Right lobe of liver (tissue), 6 donors: ENCODE measurements around the gene FAM20B. TPM values are rescaled to one million over a fixed set of nuclear protein-coding genes. Genes with fewer than 3 reads are reported as not detected.

ENCODE experiments used
- ATAC-seq, 4 donors: fragments of 200-7000 bp; cut with Tn5 transposase; one replicate each; pipeline ENCODE4 v1.9.1; 2020; ENCODE audit warnings: mild to moderate bottlenecking in 4 of 4, moderate library complexity in 4 of 4
- DNase-seq, 3 donors: peaks; one replicate each; pipeline ENCODE4 v3.0.0-alpha.2; 2020
- H3K27ac ChIP-seq, 3 donors: fragments of 200-600 bp; one replicate each; pipeline ENCODE4 v1.8.0; 2022
- H3K27me3 ChIP-seq, 2 donors: fragments of 200-600 bp; one replicate each; pipeline ENCODE4 v1.8.0; 2022
- H3K36me3 ChIP-seq, 4 donors: fragments of 200-600 bp; sonication (generic) in 1 of 4; one replicate each; pipeline versions ENCODE4 v1.5.1 to v1.8.0; 2017 to 2022; ENCODE audit warnings: control low read depth in 1 of 4
- H3K4me1 ChIP-seq, 4 donors: fragments of 200-600 bp; sonication (generic) in 1 of 4; one replicate each; pipeline versions ENCODE4 v1.5.1 to v1.8.0; 2017 to 2022; ENCODE audit warnings: control low read depth in 1 of 4
- H3K4me3 ChIP-seq, 3 donors: fragments of 200-600 bp; one replicate each; pipeline ENCODE4 v1.8.0; 2022
- H3K9me3 ChIP-seq, 4 donors: fragments of 200-600 bp; sonication (generic) in 1 of 4; one replicate each; pipeline versions ENCODE4 v1.5.1 to v1.8.0; 2017 to 2022; ENCODE audit warnings: control low read depth in 1 of 4
- CTCF ChIP-seq, 4 donors: fragments of 200-600 bp in 3 of 4; fragments of 450-650 bp in 1 of 4; IDR thresholded peaks; one replicate each; pipeline versions ENCODE4 v1.5.1 to v1.8.0; 2016 to 2022; ENCODE audit warnings: antibody characterized with exemption in 4 of 4, mild to moderate bottlenecking in 2 of 4
- POLR2A ChIP-seq: fragments of 450-650 bp; IDR thresholded peaks from one replicate; pipeline ENCODE4 v1.6.1; 2017; ENCODE audit warnings: antibody characterized with exemption, mild to moderate bottlenecking
- WGBS: methylation state at CpG from one replicate; pipeline ENCODE4 v1.1.6; 2018; ENCODE audit warnings: low coverage, low lambda C conversion rate; ENCODE audit not compliant: insufficient coverage; ENCODE audit errors: missing lambda C conversion rate; 5-methylcytosine and 5-hydroxymethylcytosine counted together
- intact Hi-C, 2 donors: fragments of 100-400 bp; cut with DNase I; formaldehyde crosslinking; loops; one replicate each; pipeline versions ENCODE4 v1.11.2 to v1.14.1; 2022
- total RNA-seq, 6 experiments: library from RNA; depleted of rRNA in 2 of 6; stranded (reverse); fragments of >200 nt in 2 of 6; fragmentation: NEBNext Ultra II Directional in 3 of 6; extraction: Animal tissue kit (Norgen Biotek cat#: 25700) in 3 of 6; gene quantifications; one replicate each; pipeline versions ENCODE4 v1.1.0 to v1.2.4, GENCODE V29; 2016 to 2023
- donor health status: DM: no; HTN: yes; CAD: no.
- donor health status: DM: no; HTN: no; CAD: no.
- donor health status: DM: no; HTN: no; CAD: no.
- donor health status: DM: no; HTN: yes; CAD: no.
- donor health status: DM: no; HTN: yes; CAD: no.

FAM20B gene
- total RNA-seq, 6 experiments from 2014 or later = 14.7 to 19.6 (median 17.1) TPM

- Histone ChIP-seq H3K36me3 (peaks cover 0 to 20% (median 6%) of the 10 kb centered on the region in 4 donors), H3K9me3 (no peaks in the 10 kb centered on the region), H3K27me3 (no peaks in the 10 kb centered on the region), H3K4me1 (peaks cover 0 to 58% (median 28%) of the 10 kb centered on the region in 4 donors), H3K4me3 (no peak overlapping the region), H3K27ac (peak overlapping the region in 2 of 3 donors; percentile 51 to 64)
- peak in 2 of 4 donors; percentile 1 to 2 for ATAC-seq
- intact Hi-C loops = no loop called here
- DNase-seq = no peak
- WGBS = 44% methylated on average over 7 of the region's 8 CpGs
- TF ChIP-seq POLR2A (no peak), CTCF (IDR thresholded peaks at IDR 0.05) (no peak)
Measured at GRCh38 chr1:179090522-179090921, 64.8 kb downstream of the FAM20B start.

- peaks cover 0 to 16% (median 6%) of the 10 kb centered on the region in 4 donors for H3K36me3 ChIP-seq
- DNase-seq = no peak
- 68% methylated on average over 3 of the region's 4 CpGs for WGBS
- peaks cover 0 to 59% (median 30%) of the 10 kb centered on the region in 4 donors for H3K4me1 ChIP-seq
- ATAC-seq = no peak
- TF ChIP-seq CTCF (IDR thresholded peaks at IDR 0.05) (no peak), POLR2A (no peak)
- H3K4me3 ChIP-seq = no peak overlapping the region
- intact Hi-C loops = no loop called here
- H3K27me3 ChIP-seq = no peaks in the 10 kb centered on the region
- H3K9me3 ChIP-seq = no peaks in the 10 kb centered on the region
- peak overlapping the region; percentile 34 to 64 (median 51) for H3K27ac ChIP-seq
Measured at GRCh38 chr1:179090923-179091322, 65.2 kb downstream of the FAM20B start.

- H3K27ac ChIP-seq = peak overlapping the region; percentile 34 to 64 (median 51)
- H3K4me3 ChIP-seq = no peak overlapping the region
- no peaks in the 10 kb centered on the region for H3K27me3 ChIP-seq
- ATAC-seq (peak; percentile 79 to 86 (median 82)), DNase-seq (peak; percentile 87 to 97 (median 96))
- TF ChIP-seq POLR2A (no peak), CTCF (IDR thresholded peaks at IDR 0.05) (no peak)
- peaks cover 0 to 15% (median 6%) of the 10 kb centered on the region in 4 donors for H3K36me3 ChIP-seq
- H3K4me1 ChIP-seq = peaks cover 0 to 63% (median 34%) of the 10 kb centered on the region in 4 donors
- no peaks in the 10 kb centered on the region for H3K9me3 ChIP-seq
- whole genome bisulfite sequencing = no CpG with 5 or more reads among the region's 5 CpGs
- intact Hi-C loops = no loop called here
Measured at GRCh38 chr1:179091691-179092165, 66.0 kb downstream of the FAM20B start.

- peaks cover 0 to 15% (median 6%) of the 10 kb centered on the region in 4 donors for H3K36me3 ChIP-seq
- no peaks in the 10 kb centered on the region for H3K27me3 ChIP-seq
- H3K4me1 ChIP-seq = peaks cover 0 to 63% (median 35%) of the 10 kb centered on the region in 4 donors
- intact Hi-C loops = no loop called here
- H3K9me3 ChIP-seq = no peaks in the 10 kb centered on the region
- TF ChIP-seq CTCF (IDR thresholded peaks at IDR 0.05) (no peak), POLR2A (no peak)
- ATAC-seq (no peak), DNase-seq (no peak)
- no peak overlapping the region for H3K4me3 ChIP-seq
- no peak overlapping the region for H3K27ac ChIP-seq
- 73% methylated on average over 7 of the region's 9 CpGs for WGBS
Measured at GRCh38 chr1:179092896-179093461, 67.3 kb downstream of the FAM20B start.
